ENCODE measurements around the gene EHF.

The EHF gene

DNA sequence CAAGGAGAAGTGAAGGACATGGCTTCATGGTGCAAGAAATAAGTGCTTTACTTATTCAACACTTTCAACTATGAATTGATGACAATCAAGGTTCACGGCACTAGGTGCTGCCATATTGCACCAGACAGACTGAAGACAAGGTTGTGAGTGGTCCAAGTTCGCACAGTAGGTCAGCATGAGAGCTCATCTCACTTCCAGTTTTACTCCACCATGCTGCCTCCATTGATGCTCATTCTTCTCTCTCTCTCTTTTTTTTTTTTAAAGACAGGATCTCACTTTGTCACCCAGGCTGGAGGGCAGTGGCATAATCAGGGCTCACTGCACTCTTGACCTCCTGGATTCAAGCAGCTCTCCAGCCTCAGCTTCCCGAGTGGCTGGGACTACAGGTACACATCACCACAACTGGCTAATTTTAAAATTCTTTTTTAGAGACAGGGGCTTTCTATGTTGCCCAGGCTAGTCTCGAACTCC lies 47.7 kb downstream of the EHF start:
- TF ChIP-seq, protein P1, sequence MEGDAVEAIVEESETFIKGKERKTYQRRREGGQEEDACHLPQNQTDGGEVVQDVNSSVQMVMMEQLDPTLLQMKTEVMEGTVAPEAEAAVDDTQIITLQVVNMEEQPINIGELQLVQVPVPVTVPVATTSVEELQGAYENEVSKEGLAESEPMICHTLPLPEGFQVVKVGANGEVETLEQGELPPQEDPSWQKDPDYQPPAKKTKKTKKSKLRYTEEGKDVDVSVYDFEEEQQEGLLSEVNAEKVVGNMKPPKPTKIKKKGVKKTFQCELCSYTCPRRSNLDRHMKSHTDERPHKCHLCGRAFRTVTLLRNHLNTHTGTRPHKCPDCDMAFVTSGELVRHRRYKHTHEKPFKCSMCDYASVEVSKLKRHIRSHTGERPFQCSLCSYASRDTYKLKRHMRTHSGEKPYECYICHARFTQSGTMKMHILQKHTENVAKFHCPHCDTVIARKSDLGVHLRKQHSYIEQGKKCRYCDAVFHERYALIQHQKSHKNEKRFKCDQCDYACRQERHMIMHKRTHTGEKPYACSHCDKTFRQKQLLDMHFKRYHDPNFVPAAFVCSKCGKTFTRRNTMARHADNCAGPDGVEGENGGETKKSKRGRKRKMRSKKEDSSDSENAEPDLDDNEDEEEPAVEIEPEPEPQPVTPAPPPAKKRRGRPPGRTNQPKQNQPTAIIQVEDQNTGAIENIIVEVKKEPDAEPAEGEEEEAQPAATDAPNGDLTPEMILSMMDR (IDR thresholded peaks at IDR 0.05; ENCODE audit: insufficient read depth, low read length, missing control alignments) = no peak
- no peak for DNase-seq (ENCODE audit: low read depth, low spot score)
- no peak overlapping the region for H3K4me3 ChIP-seq (ENCODE audit: low read depth, low read length)
- CTCF ChIA-PET = no interaction called here
- POLR2A ChIA-PET = no interaction called here

DNA sequence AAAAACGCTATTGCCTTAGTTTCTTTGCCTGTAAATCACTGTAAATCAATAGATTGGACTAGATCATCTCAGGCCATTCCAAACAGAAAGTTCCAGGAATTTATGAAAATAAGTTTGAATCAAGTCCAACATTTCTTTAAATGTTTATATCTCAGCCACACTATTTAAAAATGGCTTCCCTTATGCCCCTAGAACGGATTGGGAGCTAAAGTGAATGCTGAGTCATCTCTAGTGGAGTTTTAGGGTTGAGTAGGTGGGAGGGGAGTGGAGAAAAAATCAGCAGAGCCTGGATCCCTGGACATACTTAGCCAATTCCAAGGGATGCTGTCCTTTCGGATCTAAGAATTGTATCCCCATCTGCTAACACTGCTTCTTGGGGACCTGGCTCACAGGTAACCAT lies 48.6 kb downstream of the EHF start:
- no peak for DNase-seq (ENCODE audit: low read depth, low spot score)
- ChIA-PET POLR2A (no interaction called here), CTCF (no interaction called here)
- no peak overlapping the region for H3K4me3 ChIP-seq (ENCODE audit: low read depth, low read length)
- TF ChIP-seq, protein P1 (IDR thresholded peaks at IDR 0.05; ENCODE audit: insufficient read depth, low read length, missing control alignments) = no peak

- CTCF ChIA-PET = interaction anchor here (1.7 kb wide), 1 partner anchor 85 kb away, joined by 6 read pairs; no protein-coding TSS in a partner anchor
- H3K4me3 ChIP-seq (ENCODE audit: low read depth, low read length) = no peak overlapping the region
- TF ChIP-seq, protein P1 (IDR thresholded peaks at IDR 0.05; ENCODE audit: insufficient read depth, low read length, missing control alignments) = no peak
- POLR2A ChIA-PET = no interaction called here
- no peak for DNase-seq (ENCODE audit: low read depth, low spot score)
Observed at GRCh38 chr11:34671117-34671516, 50.2 kb downstream of the EHF start.

- no peak overlapping the region for H3K4me3 ChIP-seq (ENCODE audit: low read depth, low read length)
- DNase-seq (ENCODE audit: low read depth, low spot score) = no peak
- TF ChIP-seq, protein P1 (IDR thresholded peaks at IDR 0.05; ENCODE audit: insufficient read depth, low read length, missing control alignments) = no peak
- ChIA-PET POLR2A (no interaction called here), CTCF (interaction anchor here (0.8 to 1.8 kb wide), 3 partner anchors 13 to 86 kb away, joined by 3 to 6 read pairs (median 5); no protein-coding TSS in a partner anchor)
Observed at GRCh38 chr11:34671946-34672345, 51.1 kb downstream of the EHF start.

- H3K4me3 ChIP-seq (ENCODE audit: low read depth, low read length) = no peak overlapping the region
- ChIA-PET CTCF (no interaction called here), POLR2A (no interaction called here)
- no peak for DNase-seq (ENCODE audit: low read depth, low spot score)
- TF ChIP-seq, protein P1 (IDR thresholded peaks at IDR 0.05; ENCODE audit: insufficient read depth, low read length, missing control alignments) = no peak
Observed at GRCh38 chr11:34674038-34674437, 53.1 kb downstream of the EHF start.

- no peak overlapping the region for H3K4me3 ChIP-seq (ENCODE audit: low read depth, low read length)
- DNase-seq (ENCODE audit: low read depth, low spot score) = no peak
- CTCF ChIA-PET = no interaction called here
- TF ChIP-seq, protein P1 (IDR thresholded peaks at IDR 0.05; ENCODE audit: insufficient read depth, low read length, missing control alignments) = no peak
- POLR2A ChIA-PET = no interaction called here
Observed at GRCh38 chr11:34676227-34676626, 55.3 kb downstream of the EHF start.

Measured in AG04449 (cell line).